SK-N-SH treated with all-trans-retinoic acid at 6 μM for 48 hours (cell line): ENCODE data around the gene TXNRD2.

Source experiments
- BACH2 ChIP-seq: fragments of 250-450 bp; sonication (Bioruptor Pico); IDR thresholded peaks from 2 replicates; pipeline ENCODE4 v1.9.0; 2021; ENCODE audit warnings: mild to moderate bottlenecking, borderline replicate concordance
- CSDC2 ChIP-seq: fragments of 250-450 bp; sonication (Bioruptor Pico); IDR thresholded peaks from 2 replicates; pipeline ENCODE4 v1.5.0; 2020; ENCODE audit warnings: mild to moderate bottlenecking, moderate library complexity
- ISL1 ChIP-seq: fragments of 250-450 bp; sonication (Bioruptor Pico); IDR thresholded peaks from 2 replicates; pipeline ENCODE4 v2.1.2; 2022; ENCODE audit warnings: mild to moderate bottlenecking, moderate library complexity
- PATZ1 ChIP-seq: fragments of 250-450 bp; sonication (Bioruptor Pico); IDR thresholded peaks from 2 replicates; pipeline ENCODE4 v1.8.0; 2020; ENCODE audit warnings: mild to moderate bottlenecking, moderate library complexity, borderline replicate concordance
- PPARA ChIP-seq: fragments of 250-450 bp; sonication (Bioruptor Pico); IDR thresholded peaks from 2 replicates; pipeline ENCODE4 v1.5.0; 2020; ENCODE audit warnings: mild to moderate bottlenecking, borderline replicate concordance
- RARB ChIP-seq: fragments of 250-450 bp; sonication (Bioruptor Pico); IDR thresholded peaks from 2 replicates; pipeline ENCODE4 v1.8.0; 2021; ENCODE audit warnings: mild to moderate bottlenecking, moderate library complexity
- SNAI2 ChIP-seq: fragments of 250-450 bp; sonication (Bioruptor Pico); IDR thresholded peaks from 2 replicates; pipeline ENCODE4 v1.5.0; 2020; ENCODE audit warnings: mild to moderate bottlenecking, moderate library complexity
- ZFP30 ChIP-seq: fragments of 450-650 bp; formaldehyde crosslinking; IDR thresholded peaks from 2 replicates; pipeline ENCODE4 v1.5.0; 2022; ENCODE audit warnings: mild to moderate bottlenecking, moderate library complexity
- TF ChIP-seq, protein P1 (sequence below): fragments of 250-450 bp; sonication (Bioruptor Pico); IDR thresholded peaks from 2 replicates; pipeline ENCODE4 v1.5.1; 2021; ENCODE audit warnings: mild to moderate bottlenecking, moderate library complexity

DNA sequence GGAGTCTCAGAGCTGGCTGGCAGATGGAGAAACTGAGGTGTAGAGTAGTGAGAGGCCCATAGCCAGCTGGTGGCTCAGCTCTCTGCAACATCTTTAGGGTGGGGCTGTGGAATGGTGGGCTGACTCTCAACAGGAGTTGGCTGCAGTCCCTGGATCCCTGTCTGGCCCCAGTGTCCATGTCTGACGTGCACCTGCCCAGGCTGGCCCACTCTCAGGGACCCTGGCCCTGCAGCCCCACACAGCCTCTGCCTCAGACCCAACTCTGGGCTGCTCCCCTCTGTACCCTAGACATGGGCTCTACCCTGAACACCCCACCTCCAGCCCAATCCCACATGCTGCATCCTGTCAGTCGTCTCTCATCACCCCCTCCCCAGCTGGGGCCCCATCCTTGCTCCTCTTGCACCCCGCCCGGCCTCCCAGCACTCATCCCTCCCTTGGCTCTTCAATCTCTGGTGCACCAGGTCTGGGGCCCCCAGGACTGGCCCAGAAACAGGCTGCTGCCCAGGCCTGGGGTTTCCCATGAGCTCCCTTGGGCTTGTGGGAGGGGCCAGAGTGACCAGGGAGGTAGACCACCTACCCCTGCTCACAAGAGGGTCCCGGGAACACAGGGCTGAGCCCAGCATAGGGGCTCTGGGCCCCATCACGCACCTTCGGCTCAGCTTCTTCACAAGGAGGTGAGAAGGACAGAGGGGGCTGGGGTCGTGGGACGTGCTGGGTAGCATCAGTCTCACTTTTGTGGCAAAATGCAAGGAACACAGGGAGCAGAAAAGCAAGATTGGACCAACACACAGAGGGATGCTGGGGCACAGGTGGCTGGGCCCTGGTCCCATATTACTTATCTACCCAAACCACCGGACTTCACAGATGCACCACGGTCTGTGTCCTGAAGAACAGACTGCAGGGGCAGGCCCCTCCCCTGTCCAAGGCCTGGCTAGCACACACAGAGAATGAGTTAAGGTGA lies 43.5 kb upstream of the TXNRD2 start:
- TF ChIP-seq PATZ1 (CRISPR knock-in tag) (no peak), ISL1 (no peak), ZFP30 (CRISPR knock-in tag) (no peak), CSDC2 (CRISPR knock-in tag) (no peak), SNAI2 (CRISPR knock-in tag) (no peak), BACH2 (no peak), RARB (CRISPR knock-in tag) (no peak), PPARA (CRISPR knock-in tag) (no peak)
- TF ChIP-seq, protein P1, sequence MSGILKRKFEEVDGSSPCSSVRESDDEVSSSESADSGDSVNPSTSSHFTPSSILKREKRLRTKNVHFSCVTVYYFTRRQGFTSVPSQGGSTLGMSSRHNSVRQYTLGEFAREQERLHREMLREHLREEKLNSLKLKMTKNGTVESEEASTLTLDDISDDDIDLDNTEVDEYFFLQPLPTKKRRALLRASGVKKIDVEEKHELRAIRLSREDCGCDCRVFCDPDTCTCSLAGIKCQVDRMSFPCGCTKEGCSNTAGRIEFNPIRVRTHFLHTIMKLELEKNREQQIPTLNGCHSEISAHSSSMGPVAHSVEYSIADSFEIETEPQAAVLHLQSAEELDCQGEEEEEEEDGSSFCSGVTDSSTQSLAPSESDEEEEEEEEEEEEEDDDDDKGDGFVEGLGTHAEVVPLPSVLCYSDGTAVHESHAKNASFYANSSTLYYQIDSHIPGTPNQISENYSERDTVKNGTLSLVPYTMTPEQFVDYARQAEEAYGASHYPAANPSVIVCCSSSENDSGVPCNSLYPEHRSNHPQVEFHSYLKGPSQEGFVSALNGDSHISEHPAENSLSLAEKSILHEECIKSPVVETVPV (CRISPR knock-in tag), result no peak
